Activated naive CD8-positive, alpha-beta T cell treated with anti-CD3 and anti-CD28 coated beads for 36 hours (primary cell): ENCODE results near the gene USP30. TPM values are rescaled to one million over a fixed set of nuclear protein-coding genes. Genes with fewer than 3 reads are reported as not detected.

Experiments
- DNase-seq: peaks from one replicate; pipeline ENCODE4 v3.0.0; 2021
- H3K27ac Mint-ChIP-seq: one replicate; pipeline ENCODE4 v1.8.0; 2022; ENCODE audit warnings: mild to moderate bottlenecking, moderate library complexity, mixed read lengths
- H3K27me3 Mint-ChIP-seq: one replicate; pipeline ENCODE4 v1.8.0; 2022; ENCODE audit warnings: mild to moderate bottlenecking, mixed read lengths
- H3K36me3 Mint-ChIP-seq: one replicate; pipeline ENCODE4 v1.8.0; 2021; ENCODE audit warnings: mild to moderate bottlenecking, mixed read lengths
- H3K4me1 Mint-ChIP-seq: one replicate; pipeline ENCODE4 v1.8.0; 2021; ENCODE audit warnings: mixed read lengths
- H3K4me3 Mint-ChIP-seq: one replicate; pipeline ENCODE4 v1.8.0; 2022; ENCODE audit warnings: mild to moderate bottlenecking, moderate library complexity, mixed read lengths
- H3K9me3 Mint-ChIP-seq: one replicate; pipeline ENCODE4 v1.8.0; 2022; ENCODE audit warnings: mixed read lengths
- total RNA-seq, 2 experiments: library from RNA; stranded (reverse); gene quantifications; one replicate each; pipeline ENCODE4 v1.2.3, GENCODE V29; 2021

Gene USP30
- total RNA-seq, 2 experiments from 2014 or later, result 5.5 to 9.3 TPM

GRCh38 chr12:109121346-109121880 lies 69.0 kb downstream of the USP30 start:
- Mint-ChIP-seq H3K4me1 (no peaks in the 10 kb centered on the region), H3K9me3 (no peaks in the 10 kb centered on the region), H3K4me3 (no peak overlapping the region), H3K36me3 (no peaks in the 10 kb centered on the region), H3K27me3 (no peaks in the 10 kb centered on the region), H3K27ac (no peak overlapping the region)
- DNase-seq, result no peak

DNA sequence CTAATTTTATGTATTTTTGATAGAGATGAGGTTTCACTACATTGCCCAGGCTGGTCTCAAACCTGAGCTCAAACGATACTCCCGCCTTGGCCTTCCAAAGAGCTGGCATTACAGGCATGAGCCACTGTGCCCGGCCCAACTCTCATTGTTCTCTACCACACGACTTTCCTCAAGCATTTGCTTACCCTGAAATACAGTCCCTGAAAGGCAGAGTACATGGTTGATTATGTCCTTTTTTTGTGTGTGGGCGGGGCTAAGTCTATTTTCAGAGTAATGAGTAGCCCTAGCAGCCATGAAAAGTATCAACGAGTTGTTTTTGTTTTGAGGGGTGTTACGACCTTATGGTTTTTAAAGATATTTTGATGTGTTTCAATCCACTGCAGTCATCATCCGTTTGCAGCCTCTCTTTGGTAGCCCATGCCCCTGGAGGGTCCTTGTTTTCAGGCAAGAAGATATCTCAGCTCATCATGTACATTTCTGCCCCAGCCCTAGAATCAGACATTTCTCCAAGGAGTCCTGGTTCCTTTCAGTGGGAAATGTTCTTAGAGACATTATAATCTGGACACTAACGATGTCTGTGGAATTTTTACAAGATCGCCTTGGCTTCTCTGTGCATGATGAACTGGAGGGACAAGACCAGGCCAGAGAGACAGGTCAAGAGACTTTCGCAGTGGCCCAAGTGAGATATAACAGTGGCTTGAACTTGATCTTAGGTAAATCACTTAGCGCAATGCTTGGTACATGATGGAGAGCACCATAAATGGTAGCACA lies 72.7 kb downstream of the USP30 start:
- no peak for DNase-seq
- H3K9me3 Mint-ChIP-seq, result no peaks in the 10 kb centered on the region
- H3K27ac Mint-ChIP-seq, result no peak overlapping the region
- no peaks in the 10 kb centered on the region for H3K27me3 Mint-ChIP-seq
- no peaks in the 10 kb centered on the region for H3K4me1 Mint-ChIP-seq
- no peak overlapping the region for H3K4me3 Mint-ChIP-seq
- H3K36me3 Mint-ChIP-seq, result no peaks in the 10 kb centered on the region

DNA sequence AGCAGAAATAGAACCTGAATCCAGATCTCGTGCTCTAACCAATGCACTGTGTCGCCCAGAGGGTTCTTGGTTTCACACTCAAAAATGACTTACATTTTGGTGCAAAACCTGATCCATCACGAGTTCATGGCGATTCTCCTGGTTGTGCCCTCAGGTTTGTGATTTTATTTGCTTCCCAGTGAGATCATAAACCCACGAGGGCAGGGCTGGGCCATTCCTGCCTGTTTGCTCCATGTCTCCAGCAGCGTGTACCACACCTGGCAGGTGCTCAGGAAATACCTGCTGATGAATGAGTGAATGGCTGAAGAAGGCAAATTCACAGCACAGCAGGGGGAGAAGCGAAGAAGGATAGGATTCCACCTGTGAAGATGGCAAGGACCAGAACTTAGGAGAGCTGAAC lies 73.4 kb downstream of the USP30 start:
- Mint-ChIP-seq H3K36me3 (no peaks in the 10 kb centered on the region), H3K9me3 (no peaks in the 10 kb centered on the region), H3K27ac (no peak overlapping the region), H3K27me3 (no peaks in the 10 kb centered on the region), H3K4me1 (no peaks in the 10 kb centered on the region), H3K4me3 (no peak overlapping the region)
- no peak for DNase-seq

- Mint-ChIP-seq H3K27ac (no peak overlapping the region), H3K27me3 (no peaks in the 10 kb centered on the region)
- DNase-seq, result no peak
Observed at GRCh38 chr12:109126784-109127183, 74.4 kb downstream of the USP30 start.

GRCh38 chr12:109127533-109128242 lies 75.3 kb downstream of the USP30 start:
- H3K27ac Mint-ChIP-seq, result no peak overlapping the region
- DNase-seq, result no peak
- no peak overlapping the region for H3K4me3 Mint-ChIP-seq
- no peaks in the 10 kb centered on the region for H3K27me3 Mint-ChIP-seq
- no peaks in the 10 kb centered on the region for H3K4me1 Mint-ChIP-seq
- H3K9me3 Mint-ChIP-seq, result no peaks in the 10 kb centered on the region
- no peaks in the 10 kb centered on the region for H3K36me3 Mint-ChIP-seq

More at GRCh38 chr12:109126784-109127183, 74.4 kb downstream of the USP30 start:
- H3K4me3 Mint-ChIP-seq, result no peak overlapping the region
- H3K36me3 Mint-ChIP-seq, result no peaks in the 10 kb centered on the region
- H3K9me3 Mint-ChIP-seq, result no peaks in the 10 kb centered on the region
- H3K4me1 Mint-ChIP-seq, result no peaks in the 10 kb centered on the region

DNA sequence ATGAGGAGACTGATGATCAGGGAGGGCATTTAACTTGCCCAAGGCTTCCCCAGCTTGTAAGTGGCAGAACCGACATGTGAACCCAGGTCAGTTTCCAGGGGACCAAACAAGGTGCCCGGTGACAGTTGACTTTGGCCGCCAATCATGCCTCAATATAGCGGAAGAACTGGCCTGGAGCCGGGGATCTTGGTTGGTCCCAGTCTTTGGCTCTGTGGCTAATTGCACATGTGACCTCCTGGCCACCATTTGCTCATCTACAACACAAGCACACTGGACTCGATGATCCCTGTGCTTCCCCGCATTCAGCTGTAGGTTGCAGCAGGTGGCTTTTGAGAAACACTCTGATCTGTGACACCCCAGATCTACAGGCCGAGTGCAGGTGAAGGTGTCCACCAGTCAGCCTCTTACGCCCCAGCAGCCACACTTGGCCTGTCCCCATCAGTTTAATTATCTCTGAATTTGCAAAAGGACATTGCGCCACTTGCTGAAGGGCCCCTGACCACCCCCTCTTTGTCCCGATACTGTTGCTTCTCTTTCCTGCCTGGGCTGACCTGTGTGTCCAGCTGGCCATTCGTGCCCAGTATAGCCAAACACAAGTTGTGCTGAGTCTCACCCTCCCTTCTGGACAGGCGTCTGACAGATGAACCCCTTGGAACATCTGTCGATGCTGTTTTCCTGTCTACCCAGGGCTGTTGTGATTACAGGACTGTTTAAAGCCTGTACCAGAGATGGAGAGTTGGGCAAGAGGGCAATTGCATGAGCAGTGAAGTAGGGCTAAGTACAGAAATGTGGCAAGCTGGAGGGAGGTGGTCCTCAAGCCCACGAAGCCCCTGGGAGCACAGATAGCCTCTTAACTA lies 78.1 kb downstream of the USP30 start:
- no peaks in the 10 kb centered on the region for H3K27me3 Mint-ChIP-seq
- no peaks in the 10 kb centered on the region for H3K4me1 Mint-ChIP-seq
- DNase-seq, result no peak
- H3K4me3 Mint-ChIP-seq, result no peak overlapping the region
- no peaks in the 10 kb centered on the region for H3K36me3 Mint-ChIP-seq
- no peak overlapping the region for H3K27ac Mint-ChIP-seq
- no peaks in the 10 kb centered on the region for H3K9me3 Mint-ChIP-seq

DNA sequence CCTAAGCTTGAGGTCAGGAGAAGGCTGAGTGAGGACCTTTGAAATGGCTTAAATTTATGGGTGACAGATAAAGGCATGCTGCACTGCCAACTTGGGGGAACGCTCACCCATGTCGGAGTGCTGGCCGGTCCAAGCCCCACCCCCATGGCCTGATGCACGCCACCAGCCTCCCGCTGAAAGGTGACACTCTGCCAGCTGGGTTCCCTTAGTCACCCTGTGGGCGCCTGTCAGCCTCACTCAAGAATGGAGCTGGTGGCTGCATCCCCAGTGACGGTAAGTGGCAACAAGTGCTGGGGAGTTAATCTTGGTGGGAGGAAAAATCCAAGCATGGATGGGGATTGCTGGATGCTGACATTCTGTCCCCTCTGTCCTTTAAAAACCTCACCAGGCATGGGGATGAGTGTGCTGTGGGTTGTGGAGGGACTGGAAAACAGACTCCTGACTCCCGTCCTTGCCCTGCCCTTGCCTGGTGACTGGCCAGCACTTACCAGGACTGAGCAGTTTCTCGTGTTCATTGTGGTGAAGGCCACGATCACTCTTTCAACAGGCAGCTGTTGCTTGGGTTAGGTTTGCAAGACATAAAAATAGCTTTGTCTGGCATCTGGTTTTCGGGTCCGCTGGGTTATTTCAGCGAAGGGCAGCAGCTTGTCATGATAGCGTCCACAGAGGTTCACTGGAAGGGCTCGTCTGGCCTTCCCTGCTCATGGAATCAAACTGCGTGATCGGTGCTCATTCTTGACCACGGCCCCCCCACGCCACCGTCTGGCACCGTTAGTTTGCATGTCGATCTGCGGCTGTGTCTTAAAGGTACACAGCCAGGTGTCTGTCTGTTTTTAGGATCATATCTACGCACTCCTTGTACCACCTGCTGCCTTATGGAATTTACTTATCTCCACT lies 79.0 kb downstream of the USP30 start:
- Mint-ChIP-seq H3K4me1 (no peaks in the 10 kb centered on the region), H3K36me3 (no peaks in the 10 kb centered on the region), H3K27ac (no peak overlapping the region), H3K4me3 (no peak overlapping the region), H3K9me3 (no peaks in the 10 kb centered on the region), H3K27me3 (no peaks in the 10 kb centered on the region)
- DNase-seq, result no peak

DNA sequence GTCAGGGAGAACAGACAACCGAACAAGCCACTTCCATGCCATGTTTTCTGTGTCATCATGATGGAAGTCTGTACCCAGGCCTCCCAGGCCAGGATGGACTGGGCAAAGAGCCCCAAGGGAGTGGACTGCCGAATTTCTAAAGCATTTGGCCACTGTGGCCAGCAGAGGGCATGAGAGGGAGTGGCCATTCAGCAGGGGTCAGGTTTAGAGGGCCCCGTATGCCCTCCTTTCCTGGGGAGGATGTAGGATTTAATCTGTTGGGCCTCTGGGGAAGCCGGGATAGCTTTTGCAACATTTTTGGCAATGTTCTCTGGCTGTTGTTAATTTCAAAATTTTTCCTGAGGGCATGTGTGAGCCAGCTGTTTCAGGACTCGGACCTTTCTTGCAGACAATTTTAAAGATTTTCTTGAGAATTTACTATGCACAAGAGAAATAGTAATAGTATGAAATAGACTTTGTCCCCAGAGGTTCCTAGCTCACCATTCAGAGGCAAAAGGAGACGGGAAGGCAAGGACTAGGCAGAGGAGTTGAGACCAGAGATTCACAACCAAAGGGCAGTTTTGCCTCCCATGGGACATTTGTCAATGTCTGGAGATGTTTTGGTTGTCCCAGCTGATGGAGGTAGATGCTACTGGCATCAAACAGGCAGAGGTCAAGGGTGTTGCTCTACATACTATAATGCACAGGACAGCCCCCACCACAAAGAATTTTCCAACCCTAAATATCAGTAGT lies 82.0 kb downstream of the USP30 start:
- Mint-ChIP-seq H3K4me1 (no peaks in the 10 kb centered on the region), H3K36me3 (no peaks in the 10 kb centered on the region), H3K27me3 (peaks cover 6% of the 10 kb centered on the region), H3K27ac (no peak overlapping the region), H3K4me3 (no peak overlapping the region), H3K9me3 (peaks cover 2% of the 10 kb centered on the region)
- DNase-seq, result no peak

- no peak overlapping the region for H3K27ac Mint-ChIP-seq
- peaks cover 6% of the 10 kb centered on the region for H3K27me3 Mint-ChIP-seq
- H3K9me3 Mint-ChIP-seq, result peaks cover 2% of the 10 kb centered on the region
- no peaks in the 10 kb centered on the region for H3K4me1 Mint-ChIP-seq
- DNase-seq, result no peak
- no peaks in the 10 kb centered on the region for H3K36me3 Mint-ChIP-seq
- no peak overlapping the region for H3K4me3 Mint-ChIP-seq
Observed at GRCh38 chr12:109137055-109137454, 84.7 kb downstream of the USP30 start.

Other genes starting within 250 kb of the USP30 start
- 10 to 100 TPM; 20.7 to 26.9 TPM for gene SSH1, start 195.0 kb upstream of the USP30 start, total RNA-seq
- not detected for gene DAO, start 172.5 kb upstream of the USP30 start, total RNA-seq
- not detected for gene SVOP, start 31.5 kb upstream of the USP30 start, total RNA-seq
- 10 to 100 TPM; 43.8 to 46.3 TPM for gene ALKBH2, start 40.9 kb downstream of the USP30 start, total RNA-seq
- gene UNG, start 45.0 kb downstream of the USP30 start, total RNA-seq, result 10 to 100 TPM; 90.2 to 99.1 TPM
- 1 to 10 TPM; 7.8 to 8.8 TPM for gene ACACB, start 64.0 kb downstream of the USP30 start, total RNA-seq